H9 (cell line): ENCODE measurements around the gene ATPAF1. TPM values are rescaled to one million over a fixed set of nuclear protein-coding genes. Genes with fewer than 3 reads are reported as not detected.

Source experiments
- DNase-seq: peaks from one replicate; pipeline ENCODE4 v3.0.0-alpha.2; 2017
- H2AFZ ChIP-seq: one replicate; pipeline ENCODE4 v1.6.1; 2013; ENCODE audit warnings: mild to moderate bottlenecking, low read length, control low read depth, moderate library complexity
- H2AK5ac ChIP-seq: 2 replicates; pipeline ENCODE4 v1.6.1; 2013; ENCODE audit warnings: low read length, control low read depth, mixed read lengths; ENCODE audit not compliant: insufficient read length
- H2BK120ac ChIP-seq: one replicate; pipeline ENCODE4 v1.6.1; 2013; ENCODE audit warnings: low read depth, mild to moderate bottlenecking, low read length, control low read depth, inconsistent platforms; ENCODE audit not compliant: poor library complexity, severe bottlenecking
- H2BK12ac ChIP-seq: 2 replicates; pipeline ENCODE4 v1.6.1; 2013; ENCODE audit warnings: low read length, control low read depth, mixed read lengths, low read depth; ENCODE audit not compliant: insufficient read length
- H2BK15ac ChIP-seq: 2 replicates; pipeline ENCODE4 v1.6.1; 2013; ENCODE audit warnings: low read depth, low read length, control low read depth
- H2BK20ac ChIP-seq: one replicate; pipeline ENCODE4 v1.6.1; 2013; ENCODE audit warnings: low read depth, mild to moderate bottlenecking, low read length, control low read depth, inconsistent platforms; ENCODE audit not compliant: poor library complexity, severe bottlenecking
- H2BK5ac ChIP-seq: 2 replicates; pipeline ENCODE4 v1.6.1; 2013; ENCODE audit warnings: low read length, control low read depth, mixed read lengths; ENCODE audit not compliant: insufficient read length
- H3K14ac ChIP-seq: 2 replicates; pipeline ENCODE4 v1.6.1; 2013; ENCODE audit warnings: low read length, control low read depth; ENCODE audit not compliant: insufficient read depth
- H3K18ac ChIP-seq: 2 replicates; pipeline ENCODE4 v1.6.1; 2013; ENCODE audit warnings: low read depth, mild to moderate bottlenecking, mixed read lengths, low read length, control low read depth; ENCODE audit not compliant: insufficient read length
- H3K23ac ChIP-seq: 2 replicates; pipeline ENCODE4 v1.6.1; 2013; ENCODE audit warnings: low read length, control low read depth, mixed read lengths, low read depth; ENCODE audit not compliant: insufficient read length
- H3K23me2 ChIP-seq: 2 replicates; pipeline ENCODE4 v1.6.1; 2013; ENCODE audit warnings: low read depth, mild to moderate bottlenecking, mixed read lengths, low read length, control low read depth; ENCODE audit not compliant: insufficient read length, poor library complexity, severe bottlenecking
- H3K27ac ChIP-seq: 2 replicates; pipeline ENCODE4 v1.5.1; 2013; ENCODE audit warnings: low read length, control low read depth, mixed read lengths, low read depth; ENCODE audit not compliant: insufficient read length
- H3K27me3 ChIP-seq: 2 replicates; pipeline ENCODE4 v1.6.1; 2013; ENCODE audit warnings: low read length, control low read depth, inconsistent platforms; ENCODE audit not compliant: insufficient read depth
- H3K4ac ChIP-seq: 2 replicates; pipeline ENCODE4 v1.6.1; 2013; ENCODE audit warnings: low read depth, mild to moderate bottlenecking, control low read depth, inconsistent platforms, low read length, moderate library complexity
- H3K4me1 ChIP-seq: 2 replicates; pipeline ENCODE4 v1.6.1; 2013; ENCODE audit warnings: low read length, control low read depth, inconsistent platforms; ENCODE audit not compliant: insufficient read depth
- H3K4me2 ChIP-seq: 2 replicates; pipeline ENCODE4 v1.6.1; 2013; ENCODE audit warnings: low read length, control low read depth, mixed read lengths; ENCODE audit not compliant: insufficient read length, insufficient read depth
- H3K56ac ChIP-seq: 2 replicates; pipeline ENCODE4 v1.6.1; 2013; ENCODE audit warnings: low read depth, mild to moderate bottlenecking, mixed read lengths, low read length, control low read depth; ENCODE audit not compliant: insufficient read length
- H3K79me1 ChIP-seq: 2 replicates; pipeline ENCODE4 v1.6.1; 2013; ENCODE audit warnings: low read depth, mild to moderate bottlenecking, moderate library complexity, low read length, control low read depth, inconsistent platforms; ENCODE audit not compliant: insufficient read depth, poor library complexity, severe bottlenecking
- H3K79me2 ChIP-seq: 2 replicates; pipeline ENCODE4 v1.6.1; 2013; ENCODE audit warnings: low read length, control low read depth, inconsistent platforms; ENCODE audit not compliant: insufficient read depth
- H3K9ac ChIP-seq: 2 replicates; pipeline ENCODE4 v1.6.1; 2013; ENCODE audit warnings: low read length, control low read depth, mixed read lengths; ENCODE audit not compliant: insufficient read length; ENCODE audit errors: extremely low read depth
- H3K9me3 ChIP-seq: one replicate; pipeline ENCODE4 v1.6.1; 2013; ENCODE audit warnings: low read depth, low read length, inconsistent platforms; ENCODE audit not compliant: control insufficient read depth
- H3T11ph ChIP-seq: one replicate; pipeline ENCODE4 v1.6.1; 2013; ENCODE audit warnings: mild to moderate bottlenecking, low read length, control low read depth, inconsistent platforms
- H4K20me1 ChIP-seq: one replicate; pipeline ENCODE4 v1.6.1; 2013; ENCODE audit not compliant: control insufficient read depth, insufficient read length, insufficient read depth
- H4K5ac ChIP-seq: 2 replicates; pipeline ENCODE4 v1.6.1; 2013; ENCODE audit warnings: low read depth, mild to moderate bottlenecking, mixed read lengths, low read length, control low read depth; ENCODE audit not compliant: insufficient read length
- H4K8ac ChIP-seq: replicated peaks from 2 replicates; pipeline ENCODE4 v1.6.1; 2013; ENCODE audit warnings: low read length, control low read depth, mixed read lengths, low read depth; ENCODE audit not compliant: insufficient read length
- H4K91ac ChIP-seq: 2 replicates; pipeline ENCODE4 v1.6.1; 2013; ENCODE audit warnings: low read depth, mild to moderate bottlenecking, moderate library complexity, mixed read lengths, low read length, control low read depth; ENCODE audit not compliant: insufficient read length
- H3K27ac Mint-ChIP-seq, 3 experiments: 2 replicates in 2 of 3; 3 replicates in 1 of 3; pipeline ENCODE4 v1.8.0; 2020 to 2021; ENCODE audit warnings: mixed read lengths in 3 of 3, mild to moderate bottlenecking in 1 of 3, moderate library complexity in 1 of 3
- H3K27me3 Mint-ChIP-seq: 2 replicates; pipeline ENCODE4 v1.8.0; 2021; ENCODE audit warnings: low read depth, mild to moderate bottlenecking, moderate library complexity, mixed read lengths
- H3K36me3 Mint-ChIP-seq, 3 experiments: 2 replicates in 2 of 3; 3 replicates in 1 of 3; pipeline ENCODE4 v1.8.0; 2020 to 2021; ENCODE audit warnings: low read depth in 3 of 3, mixed read lengths in 3 of 3; ENCODE audit not compliant: insufficient read depth in 1 of 3
- H3K4me1 Mint-ChIP-seq, 2 experiments: 2 replicates each; pipeline ENCODE4 v1.8.0; 2020; ENCODE audit warnings: mixed read lengths in 2 of 2
- H3K4me3 Mint-ChIP-seq, 2 experiments: 2 replicates in 1 of 2; 3 replicates in 1 of 2; pipeline ENCODE4 v1.8.0; 2020 to 2021; ENCODE audit warnings: mild to moderate bottlenecking in 2 of 2, mixed read lengths in 2 of 2, moderate library complexity in 1 of 2
- H3K9me3 Mint-ChIP-seq, 2 experiments: 2 replicates in 1 of 2; 3 replicates in 1 of 2; pipeline ENCODE4 v1.8.0; 2020; ENCODE audit warnings: mild to moderate bottlenecking in 2 of 2, mixed read lengths in 2 of 2, moderate library complexity in 1 of 2
- WGBS: extraction: QIAGEN DNeasy Blood & Tissue Kit; methylation state at CpG from one replicate; pipeline ENCODE4 v1.1.7; 2013; ENCODE audit warnings: missing lambda C conversion rate, low lambda C conversion rate, mixed read lengths; ENCODE audit not compliant: insufficient read length; ENCODE audit errors: extremely low coverage; 5-methylcytosine and 5-hydroxymethylcytosine counted together
- total RNA-seq: library from RNA; stranded (reverse); gene quantifications from 2 replicates; pipeline ENCODE4 v1.2.1, GENCODE V29; 2021
- TF ChIP-seq, protein P1 (sequence below): fragments of 200-600 bp; sonication (generic); conservative IDR thresholded peaks from 3 replicates; pipeline ENCODE4 v1.8.0; 2021; ENCODE audit warnings: antibody characterized with exemption, mild to moderate bottlenecking

The ATPAF1 gene
- total RNA-seq, 1 experiment from 2014 or later = 57.3 TPM

DNA sequence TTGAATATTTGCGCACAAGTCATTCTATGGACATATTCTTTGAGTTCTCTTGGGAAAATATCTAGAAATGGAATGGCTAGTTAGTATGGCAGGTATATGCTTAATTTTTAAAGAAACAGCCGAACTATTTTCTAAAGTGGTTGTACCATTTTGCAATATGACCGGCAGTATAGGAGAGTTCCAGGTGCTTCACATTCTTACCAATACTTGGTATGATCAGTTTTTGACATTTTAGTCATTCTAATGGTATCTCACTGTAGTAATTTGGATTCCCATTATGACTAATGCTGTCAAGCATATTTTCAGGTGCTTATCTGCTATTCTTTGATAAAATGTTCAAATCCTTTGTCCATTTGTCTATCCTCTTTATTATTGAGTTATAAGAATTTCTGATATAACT, 20.6 kb downstream of the ATPAF1 start:
- Histone ChIP-seq H3K56ac (no peak overlapping the region), H3K27ac (no peak overlapping the region), H3T11ph (no peak overlapping the region), H3K79me1 (no peaks in the 10 kb centered on the region), H2BK12ac (no peak overlapping the region), H3K14ac (no peak overlapping the region), H3K18ac (no peak overlapping the region), H4K8ac (no peak overlapping the region), H3K23me2 (no peaks in the 10 kb centered on the region), H4K20me1 (no peaks in the 10 kb centered on the region), H3K79me2 (no peaks in the 10 kb centered on the region), H3K4me2 (no peak overlapping the region), H2AFZ (no peak overlapping the region), H2BK120ac (no peak overlapping the region), H3K9me3 (no peaks in the 10 kb centered on the region), H3K9ac (no peak overlapping the region), H2BK20ac (no peak overlapping the region), H2AK5ac (no peak overlapping the region), H3K4me1 (no peaks in the 10 kb centered on the region), H3K27me3 (no peaks in the 10 kb centered on the region), H2BK5ac (no peak overlapping the region), H2BK15ac (no peak overlapping the region), H3K4ac (no peak overlapping the region), H4K91ac (no peak overlapping the region), H3K23ac (no peak overlapping the region), H4K5ac (no peak overlapping the region)
- peaks cover 3 to 10% of the 10 kb centered on the region in 2 experiments; a peak in 3 of 5 replicates for H3K9me3 Mint-ChIP-seq
- H3K36me3 Mint-ChIP-seq = peaks cover 28 to 50% (median 44%) of the 10 kb centered on the region in 3 experiments
- WGBS = no CpG with 5 or more reads among the region's 3 CpGs
- TF ChIP-seq, protein P1, sequence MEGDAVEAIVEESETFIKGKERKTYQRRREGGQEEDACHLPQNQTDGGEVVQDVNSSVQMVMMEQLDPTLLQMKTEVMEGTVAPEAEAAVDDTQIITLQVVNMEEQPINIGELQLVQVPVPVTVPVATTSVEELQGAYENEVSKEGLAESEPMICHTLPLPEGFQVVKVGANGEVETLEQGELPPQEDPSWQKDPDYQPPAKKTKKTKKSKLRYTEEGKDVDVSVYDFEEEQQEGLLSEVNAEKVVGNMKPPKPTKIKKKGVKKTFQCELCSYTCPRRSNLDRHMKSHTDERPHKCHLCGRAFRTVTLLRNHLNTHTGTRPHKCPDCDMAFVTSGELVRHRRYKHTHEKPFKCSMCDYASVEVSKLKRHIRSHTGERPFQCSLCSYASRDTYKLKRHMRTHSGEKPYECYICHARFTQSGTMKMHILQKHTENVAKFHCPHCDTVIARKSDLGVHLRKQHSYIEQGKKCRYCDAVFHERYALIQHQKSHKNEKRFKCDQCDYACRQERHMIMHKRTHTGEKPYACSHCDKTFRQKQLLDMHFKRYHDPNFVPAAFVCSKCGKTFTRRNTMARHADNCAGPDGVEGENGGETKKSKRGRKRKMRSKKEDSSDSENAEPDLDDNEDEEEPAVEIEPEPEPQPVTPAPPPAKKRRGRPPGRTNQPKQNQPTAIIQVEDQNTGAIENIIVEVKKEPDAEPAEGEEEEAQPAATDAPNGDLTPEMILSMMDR = no peak
- H3K4me1 Mint-ChIP-seq = no peaks in the 10 kb centered on the region
- no peaks in the 10 kb centered on the region for H3K27me3 Mint-ChIP-seq
- no peak for DNase-seq
- no peak overlapping the region for H3K4me3 Mint-ChIP-seq
- no peak overlapping the region for H3K27ac Mint-ChIP-seq
